K562 (cell line): Measurements from ENCODE around the gene NTRK3. TPM values are rescaled to one million over a fixed set of nuclear protein-coding genes. Genes with fewer than 3 reads are reported as not detected.

Source experiments
- ATAC-seq: fragments of 200-7000 bp; cut with Tn5 transposase; 3 replicates; pipeline ENCODE4 v1.9.1; 2020; ENCODE audit warnings: moderate library complexity
- BruUV-seq: library from RNA; stranded (reverse); fragments of 400-500 nt; replicated peaks from 2 replicates; lab custom pipeline; 2021; lab: Mats Ljungman, UMichigan
- CTCF ChIA-PET: fragments of 300-600 bp; formaldehyde crosslinking; extraction: SDS; loops from one replicate; lab custom pipeline; 2021; ENCODE audit warnings: low intra/inter-chr PET ratio; lab: Yijun Ruan, JAX
- POLR2A ChIA-PET: fragments of 300-600, 350-650 bp; sonication (Branson Sonifier 250); formaldehyde crosslinking; extraction: SDS; loops from one replicate; lab custom pipeline; 2021; ENCODE audit warnings: antibody characterized with exemption, inconsistent platforms; lab: Yijun Ruan, JAX
- DNase-seq, 4 experiments: peaks; one replicate each; pipeline versions ENCODE4 v3.0.0 to v3.0.0-alpha.2; 2011 to 2018; ENCODE audit warnings: low spot score in 3 of 4, mixed read lengths in 3 of 4; ENCODE audit errors: extremely low read depth in 1 of 4
- FAIRE-seq: peaks from 2 replicates; lab custom pipeline; 2011; peaks lifted over from hg19 to GRCh38; lab: Jason Lieb, UNC
- H2AFZ ChIP-seq: 2 replicates; pipeline ENCODE4 v1.6.0; 2011; ENCODE audit warnings: low read depth, low read length, control low read depth, inconsistent platforms
- H3K27ac ChIP-seq: fragments of 200-600 bp; 3 replicates; pipeline ENCODE4 v1.8.0; 2011; ENCODE audit warnings: low read depth, mild to moderate bottlenecking, control low read depth, inconsistent platforms, low read length, moderate library complexity, mixed read lengths; ENCODE audit errors: extremely low read depth
- H3K27me3 ChIP-seq, 2 experiments: fragments of 300-600 bp in 1 of 2; 2 replicates in 1 of 2; 3 replicates in 1 of 2; pipeline versions ENCODE4 v1.6.0 to v1.8.0; 2011; ENCODE audit warnings: inconsistent platforms in 2 of 2, low read length in 2 of 2, mild to moderate bottlenecking in 1 of 2, mixed read lengths in 1 of 2, moderate library complexity in 1 of 2; ENCODE audit not compliant: control insufficient read depth in 2 of 2, insufficient read depth in 2 of 2
- H3K36me3 ChIP-seq: fragments of 300-600 bp; 3 replicates; pipeline ENCODE4 v1.8.0; 2011; ENCODE audit warnings: mild to moderate bottlenecking, low read length, inconsistent platforms; ENCODE audit not compliant: control insufficient read depth, insufficient read depth
- H3K4me1 ChIP-seq, 2 experiments: fragments of 200-600 bp in 1 of 2; replicated peaks in 1 of 2; 2 replicates in 1 of 2; 3 replicates in 1 of 2; pipeline versions ENCODE4 v1.5.1 to v1.8.0; 2011; ENCODE audit warnings: inconsistent platforms in 2 of 2, low read length in 2 of 2, mild to moderate bottlenecking in 1 of 2, mixed read lengths in 1 of 2, moderate library complexity in 1 of 2; ENCODE audit not compliant: control insufficient read depth in 2 of 2, insufficient read depth in 2 of 2
- H3K4me2 ChIP-seq: 2 replicates; pipeline ENCODE4 v1.6.1; 2011; ENCODE audit warnings: low read length, control low read depth, inconsistent platforms, mixed read lengths; ENCODE audit not compliant: insufficient read depth
- H3K4me3 ChIP-seq: fragments of 200-600 bp; sonication (generic), shearing (Covaris generic); 2 replicates; pipeline ENCODE4 v1.5.1; 2016; ENCODE audit warnings: control low read depth, inconsistent platforms
- H3K79me2 ChIP-seq: fragments of 200-600 bp; 3 replicates; pipeline ENCODE4 v1.8.0; 2011; ENCODE audit warnings: low read length, inconsistent platforms; ENCODE audit not compliant: control insufficient read depth, insufficient read depth
- H3K9ac ChIP-seq, 2 experiments: 2 replicates each; pipeline versions ENCODE4 v1.6.0 to v1.6.1; 2011; ENCODE audit warnings: low read depth in 2 of 2, low read length in 2 of 2, control low read depth in 1 of 2, inconsistent platforms in 1 of 2, mild to moderate bottlenecking in 1 of 2, mixed read lengths in 1 of 2; ENCODE audit not compliant: insufficient read depth in 1 of 2
- H3K9me1 ChIP-seq: one replicate; pipeline ENCODE4 v1.6.0; 2011; ENCODE audit warnings: inconsistent platforms, mild to moderate bottlenecking, low read length, moderate library complexity; ENCODE audit not compliant: control insufficient read depth, insufficient read depth
- H3K9me3 ChIP-seq: replicated peaks from 2 replicates; pipeline ENCODE4 v1.5.1; 2011; ENCODE audit warnings: low read depth, low read length, inconsistent platforms; ENCODE audit not compliant: control insufficient read depth, insufficient read depth
- H4K20me1 ChIP-seq: replicated peaks from 2 replicates; pipeline ENCODE4 v1.6.1; 2011; ENCODE audit warnings: low read length, inconsistent platforms, mixed read lengths; ENCODE audit not compliant: control insufficient read depth, insufficient read depth
- BCLAF1 ChIP-seq, 2 experiments: fragments of 450-650 bp in 1 of 2; IDR thresholded peaks; 2 replicates each; pipeline ENCODE4 v1.6.1; 2011 to 2017; ENCODE audit warnings: low read depth in 2 of 2, antibody characterized with exemption in 1 of 2, borderline replicate concordance in 1 of 2, low read length in 1 of 2, mild to moderate bottlenecking in 1 of 2, mixed read lengths in 1 of 2; ENCODE audit not compliant: control insufficient read depth in 1 of 2
- ETV1 ChIP-seq: fragments of 450-650 bp; conservative IDR thresholded peaks from 2 replicates; pipeline ENCODE4 v1.6.1; 2016; ENCODE audit warnings: missing genetic modification characterization, control low read depth, low read depth, missing compliant biosample characterization
- HBP1 ChIP-seq: fragments of 450-650 bp; formaldehyde crosslinking; IDR thresholded peaks from 2 replicates; pipeline ENCODE4 v1.4.0; 2022; ENCODE audit warnings: missing genetic modification characterization
- NFIC ChIP-seq: fragments of 450-650 bp; IDR thresholded peaks from 2 replicates; pipeline ENCODE4 v1.6.1; 2017; ENCODE audit warnings: mild to moderate bottlenecking, inconsistent platforms
- PYGO2 ChIP-seq: fragments of 450-650 bp; IDR thresholded peaks from 2 replicates; pipeline ENCODE4 v1.6.1; 2016; ENCODE audit warnings: mild to moderate bottlenecking, missing genetic modification characterization, moderate library complexity, missing compliant biosample characterization
- RAD51 ChIP-seq: fragments of 450-650 bp; IDR thresholded peaks from 2 replicates; pipeline ENCODE4 v1.7.1; 2016; ENCODE audit warnings: low read depth, mild to moderate bottlenecking, borderline replicate concordance
- TAF7 ChIP-seq: fragments of 450-650 bp; IDR thresholded peaks from 2 replicates; pipeline ENCODE4 v1.6.1; 2016; ENCODE audit warnings: missing genetic modification characterization, missing compliant biosample characterization
- TCF3 ChIP-seq: sonication (generic); formaldehyde crosslinking; IDR thresholded peaks from 2 replicates; pipeline ENCODE4 v1.4.0; 2020; ENCODE audit warnings: mild to moderate bottlenecking, missing genetic modification reagents
- ZC3H8 ChIP-seq: fragments of 450-650 bp; IDR thresholded peaks from 2 replicates; pipeline ENCODE4 v1.6.1; 2017
- ZFP30 ChIP-seq: fragments of 250-450 bp; sonication (Bioruptor Pico); IDR thresholded peaks from 2 replicates; pipeline ENCODE4 v1.8.0; 2022; ENCODE audit warnings: moderate library complexity, mild to moderate bottlenecking, inconsistent platforms, borderline replicate concordance
- ZNF764 ChIP-seq: fragments of 250-450 bp; sonication (Bioruptor Pico); IDR thresholded peaks from 2 replicates; pipeline ENCODE4 v1.4.0; 2020; ENCODE audit warnings: low read depth, mild to moderate bottlenecking, moderate library complexity
- ZNF778 ChIP-seq: fragments of 450-650 bp; formaldehyde crosslinking; IDR thresholded peaks from 2 replicates; pipeline ENCODE4 v1.4.0; 2020; ENCODE audit warnings: mild to moderate bottlenecking, moderate library complexity
- WGBS: fragments of 100-300 bp; shearing (Covaris generic); methylation state at CpG from one replicate; pipeline ENCODE4 v1.1.6; 2016; ENCODE audit warnings: low coverage, mixed read lengths; ENCODE audit not compliant: insufficient coverage; ENCODE audit errors: missing lambda C conversion rate; 5-methylcytosine and 5-hydroxymethylcytosine counted together
- in situ Hi-C: fragments of 300-500 bp; cut with MboI; formaldehyde crosslinking; loops from 4 replicates; pipeline ENCODE4 v1.15.0; 2018; ENCODE audit warnings: inconsistent platforms, mixed read lengths
- intact Hi-C: fragments of 100-400 bp; cut with micrococcal nuclease; formaldehyde crosslinking; loops from 2 replicates; pipeline ENCODE4 v1.14.2; 2022
- polyA plus RNA-seq, 8 experiments: library from polyadenylated mRNA; depleted of rRNA in 4 of 8; stranded (reverse) in 5 of 8; unstranded in 3 of 8; fragments of >200 nt; fragmentation: Nextera tagmentation in 2 of 8; fragmentation: Illumina TruSeq in 1 of 8; extraction: Ambion mirVana in 2 of 8; extraction: Trizol in 1 of 8; gene quantifications; 2 replicates each; pipeline versions ENCODE4 v1.2.1 to v1.2.3, GENCODE V29; 2011 to 2014; ENCODE audit warnings: inconsistent platforms in 1 of 8, missing spikeins in 1 of 8
- total RNA-seq, 7 experiments: library from RNA; depleted of rRNA in 6 of 7; stranded (reverse); fragments of >200 nt in 6 of 7; fragmentation: Illumina TruSeq in 2 of 7; extraction: Trizol in 2 of 7; gene quantifications; 2 replicates each; pipeline versions ENCODE4 v1.2.1 to v1.2.3, GENCODE V29; 2011 to 2021; ENCODE audit warnings: low replicate concordance in 1 of 7

The NTRK3 gene
- total and polyA plus RNA-seq, 9 of the 15 experiments (the other 6 are each of a cell fraction or from before 2014, with no cell fraction given): 0.11 to 0.13 TPM; not detected in 7

- H3K4me1 ChIP-seq: no peaks in the 10 kb centered on the region
- ATAC-seq (no peak), DNase-seq (no peak), FAIRE-seq (no peak)
- WGBS: 0% methylated on average over 2 of the region's 2 CpGs
- no peak overlapping the region for H3K9ac ChIP-seq
- no peaks in the 10 kb centered on the region for H3K9me3 ChIP-seq
- BruUV-seq: no TSS peak
- ChIA-PET POLR2A (interaction anchor here (0.6 to 1.5 kb wide), 2 partner anchors 15 to 68 kb away, joined by 4 to 5 read pairs; no protein-coding TSS in a partner anchor), CTCF (no interaction called here)
- no peaks in the 10 kb centered on the region for H3K27me3 ChIP-seq
- intact Hi-C loops (no loop called here), in situ Hi-C loops (no loop called here)
- no peaks in the 10 kb centered on the region for H3K9me1 ChIP-seq
- H4K20me1 ChIP-seq: no peaks in the 10 kb centered on the region
- H3K79me2 ChIP-seq: no peaks in the 10 kb centered on the region
- H3K4me3 ChIP-seq: no peak overlapping the region
- TF ChIP-seq ZNF764 (CRISPR knock-in tag) (no peak), ZC3H8 (no peak), ZNF778 (CRISPR knock-in tag) (no peak), NFIC (peak; percentile 44; the same call in 1 of the 2 replicates)
- no peak overlapping the region for H3K4me2 ChIP-seq
- H3K27ac ChIP-seq: no peak overlapping the region
- H2AFZ ChIP-seq: no peak overlapping the region
- H3K36me3 ChIP-seq: no peaks in the 10 kb centered on the region
Measured at GRCh38 chr15:87986776-87987175, 269.8 kb downstream of the NTRK3 start.

GRCh38 chr15:87985451-87985850, 271.1 kb downstream of the NTRK3 start:
- in situ Hi-C loops (no loop called here), intact Hi-C loops (no loop called here)
- ATAC-seq (no peak), DNase-seq (no peak), FAIRE-seq (no peak)
- 1% methylated on average over 7 of the region's 7 CpGs for WGBS
- no peaks in the 10 kb centered on the region for H4K20me1 ChIP-seq
- H3K9ac ChIP-seq: no peak overlapping the region
- no peaks in the 10 kb centered on the region for H3K36me3 ChIP-seq
- H3K79me2 ChIP-seq: no peaks in the 10 kb centered on the region
- no peaks in the 10 kb centered on the region for H3K27me3 ChIP-seq
- H3K27ac ChIP-seq: no peak overlapping the region
- CTCF ChIA-PET: no interaction called here
- H3K9me3 ChIP-seq: no peaks in the 10 kb centered on the region
- H3K4me2 ChIP-seq: no peak overlapping the region
- H2AFZ ChIP-seq: no peak overlapping the region
- no peak overlapping the region for H3K4me3 ChIP-seq
- POLR2A ChIA-PET: interaction anchor here (1.5 kb wide), 1 partner anchor 13 kb away, joined by 4 read pairs; no protein-coding TSS in a partner anchor
- BruUV-seq: no TSS peak
- no peaks in the 10 kb centered on the region for H3K9me1 ChIP-seq
- H3K4me1 ChIP-seq: no peaks in the 10 kb centered on the region
- TF ChIP-seq ZFP30 (CRISPR knock-in tag) (no peak), RAD51 (no peak), HBP1 (CRISPR knock-in tag) (no peak), BCLAF1 (IDR thresholded peaks at IDR 0.05; ENCODE audit: borderline replicate concordance in 1 of 2, control insufficient read depth in 1 of 2, low read depth in 2 of 2, low read length in 1 of 2) (no peak), ETV1 (tag) (no peak), TAF7 (no peak), PYGO2 (tag) (no peak), TCF3 (CRISPR knock-in tag) (no peak)
